Loucy (cell line): ENCODE results near the gene OSBPL9.

Experiments
- H2AFZ ChIP-seq: fragments of 200-600 bp; sonication (generic); 2 replicates; pipeline ENCODE4 v1.6.0; 2016; ENCODE audit warnings: antibody characterized with exemption, mild to moderate bottlenecking, low read length, moderate library complexity
- H3F3A ChIP-seq: fragments of 200-600 bp; 2 replicates; pipeline ENCODE4 v1.6.0; 2016; ENCODE audit warnings: antibody characterized with exemption, low read depth, mild to moderate bottlenecking
- H3K27me3 ChIP-seq: fragments of 200-600 bp; sonication (generic); 2 replicates; pipeline ENCODE4 v1.6.1; 2014; ENCODE audit warnings: low read length, mild to moderate bottlenecking; ENCODE audit not compliant: insufficient read depth, poor library complexity, severe bottlenecking
- H3K36me3 ChIP-seq: fragments of 200-600 bp; sonication (generic); 2 replicates; pipeline ENCODE4 v1.6.1; 2016; ENCODE audit warnings: low read length; ENCODE audit not compliant: insufficient read depth
- H3K4me1 ChIP-seq: fragments of 200-600 bp; sonication (generic); 2 replicates; pipeline ENCODE4 v1.5.1; 2014; ENCODE audit warnings: low read length, mild to moderate bottlenecking; ENCODE audit not compliant: insufficient read depth, poor library complexity, severe bottlenecking
- H3K4me2 ChIP-seq: fragments of 200-600 bp; sonication (generic); 2 replicates; pipeline ENCODE4 v1.6.0; 2014; ENCODE audit warnings: antibody characterized with exemption, low read length, low read depth, mild to moderate bottlenecking; ENCODE audit not compliant: poor library complexity, severe bottlenecking
- H3K4me3 ChIP-seq: fragments of 200-600 bp; sonication (generic); 2 replicates; pipeline ENCODE4 v1.5.1; 2014; ENCODE audit warnings: low read length, mild to moderate bottlenecking, mixed read lengths; ENCODE audit not compliant: poor library complexity, severe bottlenecking
- H3K79me2 ChIP-seq: fragments of 200-600 bp; sonication (generic); 2 replicates; pipeline ENCODE4 v1.6.1; 2014; ENCODE audit warnings: low read length; ENCODE audit not compliant: insufficient read depth
- H3K9ac ChIP-seq: fragments of 200-600 bp; sonication (generic); 2 replicates; pipeline ENCODE4 v1.6.0; 2014; ENCODE audit warnings: mild to moderate bottlenecking, low read depth, low read length, moderate library complexity; ENCODE audit not compliant: poor library complexity, severe bottlenecking
- H3K9me2 ChIP-seq: fragments of 200-600 bp; sonication (generic); replicated peaks from 2 replicates; pipeline ENCODE4 v1.6.1; 2016; ENCODE audit warnings: low read depth, low read length, mixed read lengths
- H3K9me3 ChIP-seq: fragments of 200-600 bp; sonication (generic); 2 replicates; pipeline ENCODE4 v1.6.1; 2014; ENCODE audit warnings: mild to moderate bottlenecking, antibody characterized with exemption, low read length, low read depth; ENCODE audit not compliant: insufficient read depth
- H4K20me1 ChIP-seq: fragments of 200-600 bp; sonication (generic); 2 replicates; pipeline ENCODE4 v1.6.0; 2014; ENCODE audit warnings: antibody characterized with exemption, low read length, mild to moderate bottlenecking; ENCODE audit not compliant: insufficient read depth, poor library complexity, severe bottlenecking
- CTCF ChIP-seq: fragments of 200-600 bp; sonication (generic); conservative IDR thresholded peaks from 2 replicates; pipeline ENCODE4 v1.5.1; 2014; ENCODE audit warnings: mild to moderate bottlenecking, antibody characterized with exemption, low read length
- EZH2phosphoT487 ChIP-seq: fragments of 200-600 bp; IDR thresholded peaks from 2 replicates; pipeline ENCODE4 v1.6.1; 2018; ENCODE audit warnings: antibody characterized with exemption, mild to moderate bottlenecking, moderate library complexity, borderline replicate concordance

OSBPL9 gene

GRCh38 chr1:51629918-51630317, 13.0 kb downstream of the OSBPL9 start:
- Histone ChIP-seq H3K27me3 (no peaks in the 10 kb centered on the region), H3K4me2 (no peak overlapping the region)

GRCh38 chr1:51630393-51630792, 13.5 kb downstream of the OSBPL9 start:
- H3K4me1 ChIP-seq = peaks cover 26% of the 10 kb centered on the region
- TF ChIP-seq EZH2phosphoT487 (no peak), CTCF (no peak)
- H3K27me3 ChIP-seq = no peaks in the 10 kb centered on the region
- no peaks in the 10 kb centered on the region for H3F3A ChIP-seq
- H4K20me1 ChIP-seq = peaks cover 15% of the 10 kb centered on the region
- H3K9me3 ChIP-seq = no peaks in the 10 kb centered on the region
- H3K4me3 ChIP-seq = no peak overlapping the region
- H2AFZ ChIP-seq = no peak overlapping the region
- no peak overlapping the region for H3K4me2 ChIP-seq
- H3K36me3 ChIP-seq = no peaks in the 10 kb centered on the region
- peaks cover 82% of the 10 kb centered on the region for H3K79me2 ChIP-seq
- H3K9me2 ChIP-seq = no peaks in the 10 kb centered on the region
- H3K9ac ChIP-seq = no peak overlapping the region

More at GRCh38 chr1:51629918-51630317, 13.0 kb downstream of the OSBPL9 start:
- Histone ChIP-seq H4K20me1 (peaks cover 10% of the 10 kb centered on the region), H3K4me1 (peaks cover 25% of the 10 kb centered on the region), H3F3A (no peaks in the 10 kb centered on the region), H3K79me2 (peaks cover 79% of the 10 kb centered on the region), H2AFZ (no peak overlapping the region), H3K36me3 (no peaks in the 10 kb centered on the region), H3K9me2 (no peaks in the 10 kb centered on the region), H3K4me3 (no peak overlapping the region), H3K9me3 (no peaks in the 10 kb centered on the region), H3K9ac (no peak overlapping the region)
- TF ChIP-seq EZH2phosphoT487 (no peak), CTCF (no peak)

- Histone ChIP-seq H3K9ac (no peak overlapping the region), H4K20me1 (peaks cover 17% of the 10 kb centered on the region), H3K9me3 (no peaks in the 10 kb centered on the region), H3K4me1 (peaks cover 25% of the 10 kb centered on the region), H3K36me3 (no peaks in the 10 kb centered on the region), H3K9me2 (no peaks in the 10 kb centered on the region), H2AFZ (no peak overlapping the region), H3F3A (no peaks in the 10 kb centered on the region), H3K4me2 (no peak overlapping the region), H3K4me3 (no peak overlapping the region), H3K79me2 (peaks cover 82% of the 10 kb centered on the region), H3K27me3 (no peaks in the 10 kb centered on the region)
- TF ChIP-seq CTCF (no peak), EZH2phosphoT487 (no peak)
These were observed 14.0 kb downstream of the OSBPL9 start for GRCh38 chr1:51630922-51631321.
